GM23338 (cell line): ENCODE data around the gene TOM1L2. TPM values are rescaled to one million over a fixed set of nuclear protein-coding genes. Genes with fewer than 3 reads are reported as not detected.

Source experiments
- ATAC-seq: fragments of 200-7000 bp; cut with Tn5 transposase; 3 replicates; pipeline ENCODE4 v1.9.1; 2020
- DNase-seq: peaks from one replicate; pipeline ENCODE4 v3.0.0-alpha.2; 2015; ENCODE audit warnings: low spot score
- H2AFZ ChIP-seq: fragments of 200-600 bp; sonication (generic); 2 replicates; pipeline ENCODE4 v1.8.0; 2016; ENCODE audit warnings: antibody characterized with exemption, mild to moderate bottlenecking, moderate library complexity
- H3F3A ChIP-seq: fragments of 200-600 bp; sonication (generic); replicated peaks from 2 replicates; pipeline ENCODE4 v1.8.0; 2017; ENCODE audit warnings: antibody characterized with exemption, mixed run types, low read depth
- H3K27ac ChIP-seq: fragments of 200-600 bp; sonication (generic); 2 replicates; pipeline ENCODE4 v1.6.1; 2016; ENCODE audit warnings: low read depth
- H3K27me3 ChIP-seq: fragments of 200-600 bp; sonication (generic); 2 replicates; pipeline ENCODE4 v1.8.0; 2016; ENCODE audit warnings: mild to moderate bottlenecking, mixed run types, moderate library complexity; ENCODE audit not compliant: insufficient read depth
- H3K36me3 ChIP-seq: fragments of 200-600 bp; sonication (generic); 2 replicates; pipeline ENCODE4 v1.8.0; 2016; ENCODE audit warnings: mild to moderate bottlenecking; ENCODE audit not compliant: insufficient read depth
- H3K4me1 ChIP-seq: fragments of 200-600 bp; sonication (generic); 2 replicates; pipeline ENCODE4 v1.8.0; 2016; ENCODE audit warnings: mild to moderate bottlenecking, moderate library complexity; ENCODE audit not compliant: insufficient read depth
- H3K4me2 ChIP-seq: fragments of 200-600 bp; sonication (generic); 2 replicates; pipeline ENCODE4 v1.7.1; 2017; ENCODE audit warnings: mixed run types
- H3K4me3 ChIP-seq: fragments of 200-600 bp; sonication (generic); 2 replicates; pipeline ENCODE4 v1.6.1; 2016; ENCODE audit warnings: mixed run types
- H3K79me2 ChIP-seq: fragments of 200-600 bp; sonication (generic); replicated peaks from 2 replicates; pipeline ENCODE4 v1.8.0; 2017; ENCODE audit warnings: mild to moderate bottlenecking; ENCODE audit not compliant: insufficient read depth
- H3K9me2 ChIP-seq: fragments of 200-600 bp; sonication (generic); 2 replicates; pipeline ENCODE4 v1.8.0; 2017; ENCODE audit not compliant: insufficient read depth
- H4K20me1 ChIP-seq: fragments of 200-600 bp; sonication (generic); replicated peaks from 2 replicates; pipeline ENCODE4 v1.8.0; 2017; ENCODE audit warnings: mild to moderate bottlenecking; ENCODE audit not compliant: insufficient read depth
- H3K27ac Mint-ChIP-seq: 2 replicates; pipeline ENCODE4 v1.8.0; 2020; ENCODE audit warnings: inconsistent platforms, mild to moderate bottlenecking, moderate library complexity, mixed read lengths
- H3K27me3 Mint-ChIP-seq: 3 replicates; pipeline ENCODE4 v1.8.0; 2022; ENCODE audit warnings: low read depth, mild to moderate bottlenecking, moderate library complexity, mixed read lengths, inconsistent platforms; ENCODE audit not compliant: insufficient read depth, poor library complexity
- H3K36me3 Mint-ChIP-seq: 3 replicates; pipeline ENCODE4 v1.8.0; 2021; ENCODE audit warnings: low read depth, mild to moderate bottlenecking, inconsistent platforms, moderate library complexity, mixed read lengths
- H3K4me1 Mint-ChIP-seq: 3 replicates; pipeline ENCODE4 v1.8.0; 2020; ENCODE audit warnings: mild to moderate bottlenecking, inconsistent platforms, mixed read lengths
- H3K4me3 Mint-ChIP-seq: 3 replicates; pipeline ENCODE4 v1.8.0; 2021; ENCODE audit warnings: moderate library complexity, mild to moderate bottlenecking, inconsistent platforms, mixed read lengths
- H3K9me3 Mint-ChIP-seq: 3 replicates; pipeline ENCODE4 v1.8.0; 2020; ENCODE audit warnings: moderate library complexity, mild to moderate bottlenecking, inconsistent platforms, mixed read lengths
- CREB1 ChIP-seq: fragments of 250-450 bp; sonication (Bioruptor Pico); IDR thresholded peaks from 2 replicates; pipeline ENCODE4 v1.5.0; 2020; ENCODE audit warnings: low read depth, mild to moderate bottlenecking, moderate library complexity
- CTCF ChIP-seq, 2 experiments: fragments of 200-600 bp in 1 of 2; sonication (generic) in 1 of 2; conservative IDR thresholded peaks; 2 replicates each; pipeline versions ENCODE4 v1.5.1 to v1.6.1; 2016 to 2017; ENCODE audit warnings: antibody characterized with exemption in 2 of 2, low read depth in 2 of 2, mild to moderate bottlenecking in 2 of 2, moderate library complexity in 1 of 2
- ETS1 ChIP-seq: IDR thresholded peaks from 2 replicates; pipeline ENCODE4 v1.6.1; 2016; ENCODE audit warnings: antibody characterized with exemption
- EZH2 ChIP-seq: fragments of 200-600 bp; sonication (generic); IDR thresholded peaks from one replicate; pipeline ENCODE4 v1.8.0; 2017; ENCODE audit warnings: antibody characterized with exemption, mild to moderate bottlenecking, low read depth; ENCODE audit not compliant: unreplicated experiment
- EZH2phosphoT487 ChIP-seq: fragments of 200-600 bp; sonication (generic); IDR thresholded peaks from one replicate; pipeline ENCODE4 v1.8.1; 2018; ENCODE audit warnings: antibody characterized with exemption; ENCODE audit not compliant: unreplicated experiment
- JUNB ChIP-seq: IDR thresholded peaks from one replicate; pipeline ENCODE4 v1.6.1; 2016; ENCODE audit warnings: antibody characterized with exemption; ENCODE audit not compliant: unreplicated experiment
- NANOG ChIP-seq: IDR thresholded peaks from 2 replicates; pipeline ENCODE4 v1.6.1; 2016; ENCODE audit warnings: antibody characterized with exemption, borderline replicate concordance
- POLR2AphosphoS5 ChIP-seq: IDR thresholded peaks from 2 replicates; pipeline ENCODE4 v1.6.1; 2016; ENCODE audit warnings: antibody characterized with exemption, low read depth
- REST ChIP-seq: IDR thresholded peaks from one replicate; pipeline ENCODE4 v1.6.1; 2018; ENCODE audit warnings: antibody characterized with exemption; ENCODE audit not compliant: unreplicated experiment
- ZNF114 ChIP-seq: fragments of 250-450 bp; sonication (Bioruptor Pico); IDR thresholded peaks from 2 replicates; pipeline ENCODE4 v1.5.0; 2020; ENCODE audit warnings: mild to moderate bottlenecking, moderate library complexity
- ZNF331 ChIP-seq: fragments of 250-450 bp; sonication (Bioruptor Pico); IDR thresholded peaks from 2 replicates; pipeline ENCODE4 v1.5.0; 2020; ENCODE audit warnings: low read depth, mild to moderate bottlenecking, moderate library complexity
- ZNF462 ChIP-seq: fragments of 250-450 bp; sonication (Bioruptor Pico); IDR thresholded peaks from 2 replicates; pipeline ENCODE4 v1.5.0; 2020; ENCODE audit warnings: mild to moderate bottlenecking, moderate library complexity
- polyA plus RNA-seq: library from polyadenylated mRNA; unstranded; fragments of >200 nt; fragmentation: Nextera tagmentation; extraction: Ambion mirVana; gene quantifications from 2 replicates; pipeline ENCODE4 v1.2.1, GENCODE V29; 2016
- total RNA-seq: library from RNA; depleted of rRNA; stranded (reverse); fragments of >200 nt; shearing (Covaris generic); gene quantifications from 2 replicates; pipeline ENCODE4 v1.2.3, GENCODE V29; 2014

TOM1L2 gene
- total and polyA plus RNA-seq, 2 experiments from 2014 or later, result 3.3 TPM

GRCh38 chr17:17931159-17931558 lies 41.0 kb downstream of the TOM1L2 start:
- H3K4me1 Mint-ChIP-seq, result peaks cover 9% of the 10 kb centered on the region
- H3K4me1 ChIP-seq, result peaks cover 11% of the 10 kb centered on the region; the same call in 1 of the 2 replicates
- H3K4me3 Mint-ChIP-seq, result no peak overlapping the region
- no peaks in the 10 kb centered on the region for H4K20me1 ChIP-seq
- H3K27me3 Mint-ChIP-seq, result peaks cover 2% of the 10 kb centered on the region
- H3K27ac Mint-ChIP-seq, result no peak overlapping the region
- no peak overlapping the region for H3K27ac ChIP-seq
- H3K27me3 ChIP-seq, result no peaks in the 10 kb centered on the region
- no peak overlapping the region for H3K4me2 ChIP-seq
- no peaks in the 10 kb centered on the region for H3K36me3 ChIP-seq
- H2AFZ ChIP-seq, result no peak overlapping the region
- DNase-seq (no peak), ATAC-seq (no peak)
- no peaks in the 10 kb centered on the region for H3F3A ChIP-seq
- no peak overlapping the region for H3K4me3 ChIP-seq
- H3K9me3 Mint-ChIP-seq, result no peaks in the 10 kb centered on the region
- H3K9me2 ChIP-seq, result no peaks in the 10 kb centered on the region
- TF ChIP-seq POLR2AphosphoS5 (no peak), EZH2phosphoT487 (no peak), CTCF (conservative IDR thresholded peaks at IDR 0.05; ENCODE audit: low read depth in 2 of 2) (no peak), JUNB (no peak), ZNF114 (CRISPR knock-in tag) (no peak), ZNF331 (CRISPR knock-in tag) (no peak), EZH2 (no peak), ZNF462 (CRISPR knock-in tag) (no peak), CREB1 (CRISPR knock-in tag) (no peak), NANOG (no peak), REST (no peak), ETS1 (no peak)
- H3K79me2 ChIP-seq, result no peaks in the 10 kb centered on the region
- no peaks in the 10 kb centered on the region for H3K36me3 Mint-ChIP-seq
